ENCODE measurements around the gene HDAC3. TPM values are rescaled to one million over a fixed set of nuclear protein-coding genes. Genes with fewer than 3 reads are reported as not detected.

Gene HDAC3
- total and polyA plus RNA-seq, 2 donors from 2014 or later = 44.7 to 47.5 TPM

GRCh38 chr5:141623186-141623585 lies 13.5 kb downstream of the HDAC3 start:
- intact Hi-C loops (cut with DNase I) = no loop called here
- FAIRE-seq = no peak
- Histone ChIP-seq H3K9ac (ENCODE audit: low read length in 3 of 3) (no peak overlapping the region), H3K27ac (ENCODE audit: low read depth in 2 of 2, low read length in 2 of 2) (no peak overlapping the region), H3K9me3 (ENCODE audit: control insufficient read depth in 2 of 3, insufficient read depth in 1 of 3, low read length in 3 of 3) (no peaks in the 10 kb centered on the region), H3K27me3 (ENCODE audit: control insufficient read depth, insufficient read depth, low read length) (no peaks in the 10 kb centered on the region), H3K4me1 (ENCODE audit: control insufficient read depth in 2 of 3, insufficient read depth in 2 of 3, low read depth in 1 of 3, low read length in 3 of 3) (peaks cover 0 to 5% (median 0%) of the 10 kb centered on the region in 3 donors), H3K4me3 (ENCODE audit: low read length in 3 of 3) (no peak overlapping the region), H3K36me3 (ENCODE audit: control insufficient read depth in 2 of 3, insufficient read depth in 3 of 3, low read length in 3 of 3) (peaks cover 8 to 51% (median 22%) of the 10 kb centered on the region in 3 donors)
- TF ChIP-seq CTCF (IDR thresholded peaks at IDR 0.05; ENCODE audit: borderline replicate concordance, extremely low read depth, insufficient read depth) = no peak
- no peak for DNase-seq

- H3K36me3 ChIP-seq (ENCODE audit: control insufficient read depth in 2 of 3, insufficient read depth in 3 of 3, low read length in 3 of 3) = peaks cover 5 to 33% (median 11%) of the 10 kb centered on the region in 3 donors
- TF ChIP-seq CTCF (IDR thresholded peaks at IDR 0.05; ENCODE audit: borderline replicate concordance, extremely low read depth, insufficient read depth) = peak; percentile 96
- DNase-seq (peak; percentile 98 to 99 (median 99)), FAIRE-seq (no peak)
- H3K27ac ChIP-seq (ENCODE audit: low read depth in 2 of 2, low read length in 2 of 2) = peak within 1 kb of the TSS; percentile 90 to 94
- peak within 1 kb of the TSS; percentile 20 to 77 (median 55) for H3K9ac ChIP-seq (ENCODE audit: low read length in 3 of 3)
- H3K27me3 ChIP-seq (ENCODE audit: control insufficient read depth, insufficient read depth, low read length) = no peaks in the 10 kb centered on the region
- no peaks in the 10 kb centered on the region for H3K9me3 ChIP-seq (ENCODE audit: control insufficient read depth in 2 of 3, insufficient read depth in 1 of 3, low read length in 3 of 3)
- H3K4me1 ChIP-seq (ENCODE audit: control insufficient read depth in 2 of 3, insufficient read depth in 2 of 3, low read depth in 1 of 3, low read length in 3 of 3) = peaks cover 0 to 16% (median 3%) of the 10 kb centered on the region in 3 donors
- intact Hi-C loops (cut with DNase I) = no loop called here
- H3K4me3 ChIP-seq (ENCODE audit: low read length in 3 of 3) = peak within 1 kb of the TSS; percentile 62 to 93 (median 62)
Observed at GRCh38 chr5:141618804-141619554, 17.7 kb downstream of the HDAC3 start, which contains the start of gene DIAPH1. Gene DIAPH1, minus strand, starts transcription at chr5:141619000. Its CDS starts 86 bp downstream, at chr5:141618914.

- Histone ChIP-seq H3K36me3 (ENCODE audit: control insufficient read depth in 2 of 3, insufficient read depth in 3 of 3, low read length in 3 of 3) (peaks cover 5 to 27% (median 9%) of the 10 kb centered on the region in 3 donors), H3K27me3 (ENCODE audit: control insufficient read depth, insufficient read depth, low read length) (no peaks in the 10 kb centered on the region), H3K27ac (ENCODE audit: low read depth in 2 of 2, low read length in 2 of 2) (peak overlapping the region; percentile 90 to 94), H3K4me3 (ENCODE audit: low read length in 3 of 3) (peak overlapping the region; percentile 62 to 93 (median 62)), H3K9me3 (ENCODE audit: control insufficient read depth in 2 of 3, insufficient read depth in 1 of 3, low read length in 3 of 3) (no peaks in the 10 kb centered on the region), H3K4me1 (ENCODE audit: control insufficient read depth in 2 of 3, insufficient read depth in 2 of 3, low read depth in 1 of 3, low read length in 3 of 3) (peaks cover 0 to 18% (median 3%) of the 10 kb centered on the region in 3 donors), H3K9ac (ENCODE audit: low read length in 3 of 3) (peak overlapping the region; percentile 20 to 77 (median 55))
- FAIRE-seq = no peak
- intact Hi-C loops (cut with DNase I) = no loop called here
- peak; percentile 74 to 90 (median 81) for DNase-seq
- no peak for TF ChIP-seq CTCF (IDR thresholded peaks at IDR 0.05; ENCODE audit: borderline replicate concordance, extremely low read depth, insufficient read depth)
Observed at GRCh38 chr5:141618030-141618803, 18.4 kb downstream of the HDAC3 start.

All from kidney (tissue), 14 donors.